Adrenal gland (tissue), 5 donors: ENCODE data around the gene NFATC1.

Experiments
- CTCF ChIP-seq, 6 experiments: fragments of 450-650 bp in 4 of 6; fragments of 200-600 bp in 2 of 6; sonication (generic) in 1 of 6; IDR thresholded peaks; 1 replicate in 5 of 6; 2 replicates in 1 of 6; pipeline versions ENCODE4 v1.5.1 to v1.8.0; 2016 to 2021; ENCODE audit warnings: antibody characterized with exemption in 6 of 6, mild to moderate bottlenecking in 2 of 6, moderate library complexity in 1 of 6
- POLR2A ChIP-seq, 2 donors: fragments of 450-650 bp; IDR thresholded peaks; one replicate each; pipeline ENCODE4 v1.6.1; 2017; ENCODE audit warnings: antibody characterized with exemption in 2 of 2, mild to moderate bottlenecking in 2 of 2, moderate library complexity in 1 of 2
- donor health status: DM: no; HTN: no; CAD: no.

- no peak for TF ChIP-seq POLR2A (IDR thresholded peaks at IDR 0.05)
- no peak for TF ChIP-seq CTCF (IDR thresholded peaks at IDR 0.05)
Observed at GRCh38 chr18:79432376-79433120, 36.8 kb downstream of the NFATC1 start.
